ENCODE measurements around the gene GIMAP4.

GRCh38 chr7:150586785-150587152 lies 19.6 kb downstream of the GIMAP4 start:
- no peak for TF ChIP-seq CTCF (IDR thresholded peaks at IDR 0.05)
- no peak for TF ChIP-seq POLR2A (IDR thresholded peaks at IDR 0.05)
- peak in 1 of 2 donors; percentile 81 for TF ChIP-seq POLR2AphosphoS5 (IDR thresholded peaks at IDR 0.05; ENCODE audit: insufficient read depth in 1 of 2, low read depth in 1 of 2)

Measured in vagina (tissue), 2 donors.